HAP-1 (cell line): ENCODE results near the gene ADGRB2.

Source experiments
- DNase-seq, 2 experiments: peaks; one replicate each; pipeline ENCODE4 v3.0.0-alpha.2; 2016 to 2020; ENCODE audit warnings: low spot score in 2 of 2
- H3K27me3 ChIP-seq: fragments of 250-450 bp; sonication (Bioruptor Pico); 2 replicates; pipeline ENCODE4 v1.5.1; 2020; ENCODE audit warnings: low read depth, mild to moderate bottlenecking, moderate library complexity
- H3K36me3 ChIP-seq: fragments of 250-450 bp; sonication (Bioruptor Pico); replicated peaks from 2 replicates; pipeline ENCODE4 v1.5.1; 2020; ENCODE audit warnings: mild to moderate bottlenecking
- H3K4me1 ChIP-seq: fragments of 250-450 bp; sonication (Bioruptor Pico); 2 replicates; pipeline ENCODE4 v1.5.1; 2020; ENCODE audit warnings: mild to moderate bottlenecking
- H3K4me3 ChIP-seq: fragments of 250-450 bp; sonication (Bioruptor Pico); 2 replicates; pipeline ENCODE4 v1.5.1; 2020; ENCODE audit warnings: mild to moderate bottlenecking, moderate library complexity
- H3K9me3 ChIP-seq: fragments of 250-450 bp; sonication (Bioruptor Pico); 2 replicates; pipeline ENCODE4 v1.5.1; 2020; ENCODE audit warnings: mild to moderate bottlenecking, moderate library complexity
- in situ Hi-C: fragments of 300-500 bp; cut with MboI; formaldehyde crosslinking; loops from 3 replicates; pipeline ENCODE4 v1.14.3; 2020; ENCODE audit warnings: low sequenced_read_pairs, inconsistent platforms, mixed read lengths

The ADGRB2 gene

DNA sequence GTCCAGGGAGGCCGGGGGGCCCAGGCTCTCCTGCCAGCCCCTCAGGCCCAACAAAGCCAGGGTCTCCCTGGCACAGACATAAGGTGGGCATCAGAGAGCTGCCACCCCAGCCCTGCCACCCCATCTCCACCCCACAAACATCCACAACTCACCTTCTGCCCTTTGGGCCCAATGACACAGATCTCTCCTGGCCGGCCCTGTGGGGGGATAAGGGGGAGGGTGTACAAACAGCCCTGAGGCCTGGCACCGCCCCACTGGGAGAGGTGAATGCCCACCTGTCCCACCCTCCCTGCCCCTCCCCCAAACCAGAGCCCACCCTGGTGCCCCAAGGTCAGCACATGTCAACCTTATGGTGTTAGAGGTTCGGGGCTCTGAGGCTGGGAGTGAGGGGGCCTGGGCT is 72.7 kb downstream of the ADGRB2 start:
- Histone ChIP-seq H3K4me1 (no peaks in the 10 kb centered on the region), H3K9me3 (no peaks in the 10 kb centered on the region), H3K27me3 (no peaks in the 10 kb centered on the region), H3K4me3 (no peak overlapping the region), H3K36me3 (no peaks in the 10 kb centered on the region)
- DNase-seq: no peak
- in situ Hi-C loops: no loop called here

DNA sequence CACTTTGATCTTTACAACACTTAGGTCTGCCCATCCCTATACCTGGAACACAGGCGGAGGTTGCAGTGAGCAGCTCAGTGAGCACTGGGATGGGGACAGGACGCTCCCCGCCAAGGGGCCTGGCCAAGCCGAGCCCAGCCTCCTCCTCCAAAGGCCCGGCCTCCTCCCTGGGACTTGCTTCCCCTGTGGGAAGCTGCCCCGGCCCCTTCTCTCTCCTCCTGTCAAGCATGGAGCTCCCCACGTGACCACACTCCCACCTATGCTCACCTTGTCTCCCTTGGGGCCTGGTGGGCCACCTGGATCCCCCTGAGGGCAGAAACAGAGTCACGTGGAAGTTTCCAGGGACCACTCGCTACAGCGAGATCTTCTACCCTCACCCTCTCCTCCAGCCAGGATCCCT is 73.2 kb downstream of the ADGRB2 start:
- Histone ChIP-seq H3K9me3 (no peaks in the 10 kb centered on the region), H3K27me3 (no peaks in the 10 kb centered on the region)

DNA sequence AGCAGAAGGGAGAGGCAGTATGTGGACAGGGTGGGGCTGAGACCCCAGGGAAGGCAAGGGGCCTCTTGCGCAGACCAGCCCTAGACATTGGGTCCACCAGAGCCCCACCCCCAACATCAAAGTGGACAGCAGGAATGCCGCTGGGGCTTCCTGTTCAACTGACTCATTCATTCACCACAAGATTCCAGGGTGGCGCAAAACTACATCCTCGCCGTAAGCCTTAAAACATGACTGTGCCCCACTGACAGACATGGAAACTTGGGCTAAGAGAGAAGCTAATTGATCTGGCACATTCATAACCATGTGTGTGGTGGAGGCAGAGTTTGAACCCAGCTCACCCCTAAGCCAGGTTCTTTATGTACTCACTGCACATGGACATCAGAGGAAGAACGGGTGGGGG is 74.3 kb downstream of the ADGRB2 start:
- H3K4me3 ChIP-seq: no peak overlapping the region
- H3K9me3 ChIP-seq: no peaks in the 10 kb centered on the region
- H3K4me1 ChIP-seq: no peaks in the 10 kb centered on the region
- no peak for DNase-seq
- H3K36me3 ChIP-seq: no peaks in the 10 kb centered on the region
- in situ Hi-C loops: no loop called here
- H3K27me3 ChIP-seq: no peaks in the 10 kb centered on the region

More for the DNA sequence above, 73.2 kb downstream of the ADGRB2 start:
- in situ Hi-C loops: no loop called here
- Histone ChIP-seq H3K36me3 (no peaks in the 10 kb centered on the region), H3K4me1 (no peaks in the 10 kb centered on the region), H3K4me3 (no peak overlapping the region)
- DNase-seq: no peak

DNA sequence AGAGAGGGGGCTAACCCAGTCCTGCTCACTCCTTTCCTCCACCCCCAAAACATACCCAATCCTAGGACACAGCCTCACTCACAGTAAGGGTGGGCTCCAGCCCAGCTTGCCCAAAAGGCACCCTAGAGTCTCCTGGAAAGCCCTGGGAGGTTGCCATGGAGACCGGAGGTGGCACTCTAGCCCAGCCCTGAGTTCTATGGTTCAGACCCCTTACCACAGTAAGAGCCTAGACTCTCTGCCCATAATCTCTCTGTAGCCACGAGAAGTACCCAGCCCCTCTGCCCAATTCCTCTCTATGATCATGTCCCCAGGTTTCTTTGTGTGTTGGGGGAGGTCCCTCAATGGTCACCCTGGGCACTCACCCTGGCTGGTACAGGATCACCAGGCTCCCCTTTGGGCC is 74.8 kb downstream of the ADGRB2 start:
- Histone ChIP-seq H3K4me3 (no peak overlapping the region), H3K27me3 (no peaks in the 10 kb centered on the region), H3K36me3 (no peaks in the 10 kb centered on the region), H3K9me3 (no peaks in the 10 kb centered on the region), H3K4me1 (no peaks in the 10 kb centered on the region)
- in situ Hi-C loops: no loop called here
- DNase-seq: no peak

DNA sequence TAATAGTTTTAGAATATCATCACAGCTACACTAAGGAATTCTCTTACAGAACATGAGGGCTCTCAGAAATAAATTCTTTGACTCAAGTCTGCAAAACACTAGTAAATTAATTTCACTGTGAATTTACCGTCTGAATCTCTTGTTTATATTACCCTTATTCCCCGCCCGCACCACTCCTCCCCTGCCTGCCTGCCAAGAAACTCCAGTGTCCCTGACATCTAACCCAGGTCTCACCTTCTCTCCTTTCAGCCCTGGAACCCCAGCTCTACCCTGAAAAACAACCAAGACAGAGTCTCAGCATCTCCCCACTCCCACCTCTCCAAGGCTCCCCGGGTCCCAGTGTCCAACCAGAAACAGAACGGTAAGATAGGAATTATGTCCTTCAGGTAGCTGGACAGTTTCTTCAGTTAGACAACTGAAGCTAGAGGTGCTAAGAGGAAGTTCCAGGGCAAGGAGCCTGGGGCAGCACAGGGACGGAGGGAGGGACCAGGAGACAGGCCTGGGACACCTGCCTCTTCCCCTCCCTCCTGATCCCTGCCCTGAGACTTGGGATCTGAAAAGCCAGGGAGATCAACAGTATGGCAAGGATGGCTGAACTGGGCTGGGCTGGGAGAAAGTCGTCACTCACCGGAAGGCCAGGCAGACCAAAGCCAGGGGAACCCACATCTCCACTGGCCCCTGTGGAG is 75.8 kb downstream of the ADGRB2 start:
- Histone ChIP-seq H3K36me3 (no peaks in the 10 kb centered on the region), H3K4me1 (no peaks in the 10 kb centered on the region)

DNA sequence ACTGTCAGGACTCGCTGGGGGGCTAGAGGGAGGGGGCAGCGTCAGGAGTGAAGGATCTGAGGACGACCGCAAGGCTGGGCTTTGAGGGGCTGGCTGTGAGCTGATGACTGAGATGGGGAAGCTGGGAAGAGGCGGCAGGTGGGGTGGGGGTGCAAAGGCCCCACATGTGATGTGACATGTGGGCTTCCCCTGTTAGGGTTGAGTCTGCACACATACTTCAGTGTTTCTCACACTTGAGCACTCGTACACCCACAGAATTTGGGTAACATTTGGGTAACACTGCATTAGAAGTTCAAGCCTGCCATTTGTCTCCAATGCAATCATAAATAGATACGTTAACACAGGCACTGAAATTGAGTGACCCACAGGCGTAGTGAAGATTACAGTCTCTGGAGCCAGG is 76.5 kb downstream of the ADGRB2 start:
- DNase-seq: no peak
- in situ Hi-C loops: no loop called here
- Histone ChIP-seq H3K36me3 (no peaks in the 10 kb centered on the region), H3K9me3 (no peaks in the 10 kb centered on the region), H3K27me3 (no peaks in the 10 kb centered on the region), H3K4me1 (no peaks in the 10 kb centered on the region), H3K4me3 (no peak overlapping the region)

More for the DNA sequence above, 75.8 kb downstream of the ADGRB2 start:
- DNase-seq: no peak
- Histone ChIP-seq H3K9me3 (no peaks in the 10 kb centered on the region), H3K4me3 (no peak overlapping the region), H3K27me3 (no peaks in the 10 kb centered on the region)
- in situ Hi-C loops: no loop called here

DNA sequence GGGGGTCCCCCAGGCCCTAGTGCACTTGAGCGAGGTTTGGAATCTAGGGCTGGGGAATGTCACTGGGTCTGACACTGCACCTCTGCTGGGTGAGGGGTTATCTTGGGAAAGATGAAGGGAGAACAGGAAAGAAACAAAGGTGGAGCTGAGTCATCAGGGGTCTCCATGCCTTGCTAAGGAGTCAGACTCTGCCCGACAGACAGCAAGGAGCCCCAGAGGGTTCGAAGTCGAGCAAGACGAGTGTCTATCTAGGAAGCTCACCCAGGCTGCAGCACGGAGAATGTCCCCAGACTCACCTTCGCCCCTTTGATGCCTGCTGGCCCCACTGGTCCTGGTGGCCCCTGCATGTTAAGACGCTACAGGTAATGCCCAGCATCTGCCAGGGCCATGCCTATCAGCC is 78.3 kb downstream of the ADGRB2 start:
- H3K27me3 ChIP-seq: no peaks in the 10 kb centered on the region
- no peaks in the 10 kb centered on the region for H3K36me3 ChIP-seq
- DNase-seq: no peak
- in situ Hi-C loops: no loop called here
- no peaks in the 10 kb centered on the region for H3K9me3 ChIP-seq
- no peaks in the 10 kb centered on the region for H3K4me1 ChIP-seq
- H3K4me3 ChIP-seq: no peak overlapping the region

DNA sequence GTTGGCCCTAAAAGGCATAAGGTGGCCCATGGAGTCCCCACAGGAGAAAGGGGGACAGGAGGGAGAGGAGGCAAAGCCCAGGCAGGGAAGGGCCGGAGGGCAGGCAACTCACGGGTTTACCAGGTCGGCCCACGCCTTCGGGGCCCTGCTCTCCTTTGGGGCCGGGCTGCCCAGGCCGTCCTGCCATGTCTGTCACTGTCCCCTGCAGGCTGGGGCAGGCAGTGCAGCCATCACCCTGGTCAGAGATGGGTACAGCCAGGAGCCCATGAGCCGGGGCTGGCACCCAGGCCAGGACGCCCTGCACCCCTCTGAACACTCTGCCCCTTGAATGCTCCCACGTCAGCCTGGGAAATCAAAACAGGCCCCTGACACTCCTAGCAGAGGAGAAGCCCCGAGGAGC is 80.1 kb downstream of the ADGRB2 start:
- no peaks in the 10 kb centered on the region for H3K4me1 ChIP-seq
- in situ Hi-C loops: no loop called here
- no peaks in the 10 kb centered on the region for H3K9me3 ChIP-seq
- H3K27me3 ChIP-seq: no peaks in the 10 kb centered on the region
- no peaks in the 10 kb centered on the region for H3K36me3 ChIP-seq
- DNase-seq: peak in 1 of 2 experiments; percentile 57
- no peak overlapping the region for H3K4me3 ChIP-seq

DNA sequence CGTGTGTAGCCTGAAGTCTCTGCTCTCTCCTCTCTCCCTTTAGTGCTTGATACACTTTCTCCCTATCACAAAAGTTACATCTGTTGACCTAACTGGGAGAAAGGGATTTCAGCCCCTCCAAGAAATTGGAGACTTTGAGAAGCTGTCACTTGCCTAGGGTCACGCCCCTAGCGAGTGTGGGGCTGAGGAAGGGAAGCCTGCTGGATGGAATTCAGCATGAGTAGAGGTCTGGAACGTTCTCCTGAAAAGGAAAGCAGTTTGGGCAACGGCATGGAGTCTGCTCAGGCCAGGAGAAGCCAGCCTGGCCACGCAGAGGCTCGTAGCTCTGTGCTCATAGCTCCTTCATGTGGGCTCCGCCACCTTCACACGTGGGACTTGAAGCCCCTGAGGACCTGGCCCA is 82.7 kb downstream of the ADGRB2 start:
- in situ Hi-C loops: no loop called here
- H3K36me3 ChIP-seq: no peaks in the 10 kb centered on the region
- H3K4me3 ChIP-seq: no peak overlapping the region
- H3K27me3 ChIP-seq: no peaks in the 10 kb centered on the region
- H3K9me3 ChIP-seq: no peaks in the 10 kb centered on the region
- DNase-seq: no peak
- peaks cover 4% of the 10 kb centered on the region for H3K4me1 ChIP-seq

DNA sequence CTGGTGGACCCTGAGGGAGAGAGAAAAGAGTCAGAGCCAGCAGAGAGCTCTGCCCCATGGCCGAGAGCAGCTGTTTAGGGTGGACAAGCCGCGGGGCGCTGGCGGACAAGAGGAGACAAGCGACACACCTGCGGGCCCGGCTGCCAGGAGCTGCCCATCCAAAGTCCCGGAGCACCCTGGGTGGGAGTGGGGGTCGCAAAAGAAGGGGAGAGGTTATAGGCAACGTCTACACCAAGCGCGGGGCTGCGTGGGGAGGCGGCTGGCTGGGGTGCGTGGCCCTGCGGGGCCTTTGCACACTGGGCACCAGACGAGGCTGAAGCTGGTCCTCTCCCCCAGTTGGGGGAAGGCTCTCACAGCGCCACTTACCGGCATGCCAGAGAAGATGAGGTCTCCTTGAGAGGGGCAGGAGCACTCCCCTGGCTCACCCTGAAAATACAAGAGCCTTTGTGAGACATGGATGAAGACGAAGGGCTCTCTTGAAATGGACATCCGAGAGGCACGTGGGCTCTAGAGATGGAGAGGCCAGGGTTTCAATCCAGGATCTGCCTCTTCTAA is 84.4 kb downstream of the ADGRB2 start:
- H3K9me3 ChIP-seq: no peaks in the 10 kb centered on the region
- H3K4me3 ChIP-seq: no peak overlapping the region
- no peaks in the 10 kb centered on the region for H3K27me3 ChIP-seq
- H3K4me1 ChIP-seq: peaks cover 4% of the 10 kb centered on the region
- DNase-seq: no peak
- in situ Hi-C loops: no loop called here
- no peaks in the 10 kb centered on the region for H3K36me3 ChIP-seq

DNA sequence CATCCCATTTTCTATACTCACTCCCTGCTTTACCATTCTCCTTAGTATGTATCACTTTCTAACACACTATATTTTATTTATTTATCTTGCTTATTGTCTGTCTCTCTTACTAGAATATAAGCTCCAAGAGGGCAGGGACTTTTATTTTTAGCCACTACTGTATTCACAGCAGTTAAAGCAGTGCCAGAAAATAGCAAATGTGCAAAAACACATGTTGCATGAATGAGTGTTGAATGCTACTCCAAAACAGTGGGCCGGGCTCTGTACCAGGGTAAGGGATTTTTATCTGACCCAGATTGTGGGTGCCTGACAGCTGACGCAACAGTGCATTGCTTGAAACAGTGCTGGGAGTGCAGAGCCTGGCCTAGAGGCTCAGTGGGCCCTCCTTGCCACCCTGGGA is 85.0 kb downstream of the ADGRB2 start:
- H3K9me3 ChIP-seq: no peaks in the 10 kb centered on the region
- H3K4me1 ChIP-seq: peaks cover 4% of the 10 kb centered on the region
- in situ Hi-C loops: no loop called here
- H3K4me3 ChIP-seq: no peak overlapping the region
- no peak for DNase-seq
- no peaks in the 10 kb centered on the region for H3K36me3 ChIP-seq
- no peaks in the 10 kb centered on the region for H3K27me3 ChIP-seq

DNA sequence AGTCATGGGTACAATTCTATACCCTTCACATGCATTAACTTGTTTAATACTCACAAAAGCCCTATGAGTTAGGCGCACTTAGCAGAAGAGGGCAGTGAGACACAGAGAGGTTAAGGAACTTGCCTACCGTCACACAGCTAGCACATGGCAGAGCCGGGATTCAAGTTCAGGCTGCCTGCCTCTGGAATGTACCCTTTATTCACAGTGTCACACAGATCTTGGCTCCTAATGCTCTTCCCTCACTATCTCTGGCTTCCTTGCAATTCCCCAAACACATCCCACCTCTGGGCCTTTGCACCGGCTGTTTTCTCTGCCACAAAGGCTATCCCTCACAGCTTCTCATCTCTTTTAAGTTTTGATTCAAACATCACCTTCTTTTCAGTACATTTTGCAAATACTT is 85.5 kb downstream of the ADGRB2 start:
- Histone ChIP-seq H3K4me1 (peaks cover 4% of the 10 kb centered on the region), H3K9me3 (no peaks in the 10 kb centered on the region), H3K36me3 (no peaks in the 10 kb centered on the region), H3K4me3 (no peak overlapping the region), H3K27me3 (no peaks in the 10 kb centered on the region)
- no peak for DNase-seq
- in situ Hi-C loops: no loop called here

DNA sequence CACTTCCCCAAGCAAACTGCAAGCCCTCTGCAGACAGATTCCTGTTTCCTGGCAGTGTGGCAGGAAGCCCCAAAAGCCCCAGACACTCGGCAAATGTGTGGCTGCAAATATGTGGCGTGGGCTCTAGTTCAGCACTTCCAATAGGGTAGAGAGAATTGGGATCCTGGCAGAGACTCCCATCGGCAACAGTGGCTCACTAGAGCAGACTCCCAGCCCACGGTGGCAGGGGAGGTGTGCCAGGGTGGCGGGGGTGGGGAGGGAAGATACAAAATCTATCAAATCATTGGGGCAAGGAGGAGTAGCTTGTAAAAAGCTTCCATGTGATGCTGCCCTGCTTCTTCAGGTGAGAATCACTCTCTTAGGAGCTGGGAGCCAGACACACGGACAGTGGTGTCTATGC is 86.2 kb downstream of the ADGRB2 start:
- in situ Hi-C loops: no loop called here
- no peaks in the 10 kb centered on the region for H3K9me3 ChIP-seq
- no peak overlapping the region for H3K4me3 ChIP-seq
- H3K4me1 ChIP-seq: peaks cover 4% of the 10 kb centered on the region
- H3K27me3 ChIP-seq: no peaks in the 10 kb centered on the region
- H3K36me3 ChIP-seq: no peaks in the 10 kb centered on the region
- no peak for DNase-seq

DNA sequence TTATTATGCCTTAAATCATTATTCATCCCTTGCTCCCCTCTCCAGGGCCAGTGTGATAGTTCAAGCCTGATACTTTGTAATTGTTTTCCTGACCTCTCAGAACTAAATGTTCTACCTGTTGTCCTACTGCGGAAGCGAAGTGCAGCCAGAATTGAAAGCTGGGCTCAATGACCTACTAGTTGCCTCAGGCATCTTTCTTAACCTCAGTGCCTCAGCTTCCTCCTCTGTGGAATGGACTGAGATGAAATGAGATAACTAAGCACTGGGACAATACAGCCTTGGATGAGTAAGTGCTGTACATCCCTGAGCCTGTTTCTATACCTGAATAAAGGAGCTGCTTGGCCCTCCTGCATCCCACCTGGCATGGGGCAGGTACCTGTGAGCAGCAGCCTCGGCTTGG is 86.7 kb downstream of the ADGRB2 start:
- H3K9me3 ChIP-seq: no peaks in the 10 kb centered on the region
- no peaks in the 10 kb centered on the region for H3K27me3 ChIP-seq
- no peak overlapping the region for H3K4me3 ChIP-seq
- H3K4me1 ChIP-seq: peaks cover 4% of the 10 kb centered on the region
- H3K36me3 ChIP-seq: no peaks in the 10 kb centered on the region
- in situ Hi-C loops: no loop called here
- DNase-seq: no peak
